GM19372 (cell line): ENCODE data around the gene FAM186B.
"Not testable (repeated sequence)": the region's sequence is repeated elsewhere in the genome, so short reads cannot be mapped to it uniquely, and the experiment has no call there.

Experiments used
- ATAC-seq: cut with Tn5 transposase; IDR thresholded peaks from one replicate; pipeline ENCODE4 v1.9.1; 2021; ENCODE audit warnings: mild to moderate bottlenecking, low read depth, moderate library complexity; ENCODE audit not compliant: unreplicated experiment

Gene FAM186B

DNA sequence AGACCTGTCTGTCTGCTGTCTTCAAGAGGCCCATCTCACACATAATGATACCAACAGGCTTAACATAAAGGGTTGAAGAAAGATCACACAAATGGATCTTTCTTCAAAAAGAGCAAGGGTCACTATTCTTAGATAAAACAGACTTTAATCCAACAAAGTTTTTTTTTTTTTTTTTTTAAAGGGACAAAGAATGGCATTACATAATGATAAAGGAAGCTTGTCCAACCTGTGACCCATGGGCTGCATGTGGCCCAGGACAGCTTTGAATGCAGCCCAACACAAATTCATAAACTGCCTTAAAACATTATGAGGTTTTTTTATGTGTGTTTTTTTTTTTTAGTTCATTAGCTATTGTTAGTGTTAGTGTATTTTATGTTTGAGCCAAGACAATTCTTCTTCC, 6.8 kb upstream of the FAM186B start:
- no peak for ATAC-seq

DNA sequence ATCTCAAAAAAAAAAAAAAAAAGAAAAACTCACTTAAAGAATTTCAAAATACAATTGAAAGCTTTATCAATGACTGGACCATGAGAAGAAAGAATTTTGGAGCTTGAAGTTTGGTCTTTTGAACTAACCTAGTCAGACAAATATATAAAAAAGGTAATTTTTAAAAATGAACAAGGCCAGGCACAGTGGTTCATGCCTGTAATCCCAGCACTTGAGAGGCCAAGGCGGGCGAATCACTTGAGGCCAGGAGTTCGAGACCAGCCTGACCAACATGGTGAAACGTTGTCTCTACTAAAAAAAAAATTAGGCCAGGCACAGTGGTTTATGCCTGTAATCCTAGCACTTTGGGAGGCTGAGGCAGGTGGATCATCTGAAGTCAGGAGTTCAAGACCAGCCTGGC, 5.3 kb upstream of the FAM186B start:
- ATAC-seq = not testable (repeated sequence)

DNA sequence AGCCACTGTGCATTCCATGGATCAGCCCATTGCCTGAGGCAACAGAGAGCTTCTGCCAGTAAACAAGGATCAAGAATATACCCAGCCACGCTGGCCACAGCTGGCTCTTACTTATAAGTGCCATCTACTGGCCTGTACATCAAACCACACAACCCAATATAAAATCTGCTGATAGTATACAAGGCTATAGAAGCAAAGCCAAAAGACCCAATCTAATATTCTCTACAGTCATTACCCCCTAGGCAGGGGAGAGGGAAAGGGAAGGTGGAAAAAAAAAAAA, 4.4 kb upstream of the FAM186B start:
- no peak for ATAC-seq

DNA sequence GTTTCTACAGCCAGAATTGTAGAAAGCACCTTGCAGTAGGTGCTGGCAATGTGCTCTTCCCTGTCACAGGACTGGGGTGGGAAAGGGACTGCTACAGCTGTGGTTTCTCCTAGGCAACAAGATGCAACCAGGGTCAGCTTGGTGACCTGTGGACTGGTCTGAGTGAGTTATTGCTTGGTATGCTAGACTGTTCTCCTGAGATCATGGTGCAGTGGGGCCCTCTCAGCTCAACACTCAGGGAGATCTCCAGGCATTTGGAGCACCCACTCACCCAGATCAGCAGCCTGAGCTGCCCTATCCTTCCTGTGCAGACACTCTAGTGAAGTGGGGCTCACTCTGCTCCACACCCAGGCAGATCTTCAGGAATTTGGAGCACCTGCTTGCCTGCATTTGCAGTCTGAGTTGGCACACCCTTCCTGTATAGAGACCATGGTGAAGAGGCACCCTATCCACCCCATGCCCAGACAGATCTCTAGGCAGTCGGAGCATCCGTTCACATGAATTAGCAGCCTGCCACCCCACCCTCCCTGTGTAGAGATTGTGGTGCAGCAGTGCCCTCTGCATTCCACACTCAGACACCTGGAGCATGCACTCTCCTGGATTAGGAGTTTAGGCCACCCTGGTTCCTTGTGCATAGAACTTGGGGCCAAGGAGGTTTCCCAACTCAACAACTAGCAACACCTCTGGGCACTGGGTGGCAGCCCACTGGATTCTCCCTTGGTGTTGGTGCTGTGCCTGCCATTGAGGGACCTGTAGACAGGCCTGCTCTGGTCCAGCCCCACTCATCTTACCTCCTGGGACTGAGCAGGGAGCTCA, 3.8 kb upstream of the FAM186B start:
- no peak for ATAC-seq

DNA sequence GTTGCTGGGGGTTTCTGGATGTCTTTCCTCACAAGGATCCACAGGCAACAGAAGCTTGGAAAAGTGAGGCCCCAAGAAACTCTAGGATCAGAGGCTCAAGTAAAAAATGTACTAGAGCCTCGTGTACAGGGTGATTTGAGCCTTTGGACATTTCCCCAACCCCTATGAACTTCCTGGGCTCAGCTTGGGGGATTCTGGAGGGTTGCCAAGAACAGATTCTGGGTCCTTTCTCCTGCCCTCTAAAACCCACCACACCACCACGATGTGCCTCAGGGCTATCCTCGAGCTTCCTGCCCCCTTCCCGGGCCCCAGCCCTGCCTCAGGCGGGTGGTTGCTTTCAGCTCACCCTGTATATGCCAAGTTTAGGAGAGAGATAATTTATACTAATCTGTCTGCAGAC, 583 bp downstream of the FAM186B start:
- no peak for ATAC-seq

DNA sequence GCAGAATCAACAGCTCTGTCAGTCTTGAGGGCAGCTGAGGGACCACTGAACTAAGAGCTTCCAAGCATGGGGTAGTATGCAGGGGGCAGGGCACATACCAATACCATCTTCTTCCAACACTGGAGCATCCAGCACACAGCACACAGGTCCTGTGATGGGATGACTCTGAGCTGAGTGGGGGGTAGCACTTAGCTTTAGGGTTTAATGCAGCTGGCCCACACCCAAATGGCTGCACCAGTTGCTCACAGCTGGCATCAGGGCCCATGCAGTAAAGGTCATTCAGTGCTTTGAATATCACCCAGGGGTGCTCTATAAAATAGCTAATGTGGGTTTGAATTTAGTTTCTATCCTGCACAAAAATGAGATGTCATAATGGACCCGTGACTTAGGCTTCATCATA, 1.7 kb downstream of the FAM186B start:
- ATAC-seq = no peak

DNA sequence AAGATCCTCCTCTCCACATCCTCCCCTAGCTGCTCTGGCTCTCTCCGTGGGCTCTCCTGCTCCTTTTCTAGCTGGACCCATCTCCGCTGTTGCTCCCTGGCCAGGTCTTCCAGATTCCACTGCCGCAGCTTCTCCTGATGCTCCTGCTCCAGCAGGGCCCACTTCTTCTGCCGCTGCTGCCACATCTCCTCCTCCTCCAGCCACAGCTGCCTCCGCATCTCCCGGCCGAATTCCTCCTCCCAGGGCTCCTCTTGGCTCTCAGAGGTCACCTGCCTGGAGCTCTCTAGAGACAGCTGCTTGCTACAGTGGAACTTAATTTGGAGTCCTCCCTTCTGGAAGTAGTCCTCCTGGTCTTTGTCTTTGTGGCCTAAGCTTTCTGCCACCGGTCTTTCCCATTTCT, 5.5 kb downstream of the FAM186B start:
- ATAC-seq = no peak

DNA sequence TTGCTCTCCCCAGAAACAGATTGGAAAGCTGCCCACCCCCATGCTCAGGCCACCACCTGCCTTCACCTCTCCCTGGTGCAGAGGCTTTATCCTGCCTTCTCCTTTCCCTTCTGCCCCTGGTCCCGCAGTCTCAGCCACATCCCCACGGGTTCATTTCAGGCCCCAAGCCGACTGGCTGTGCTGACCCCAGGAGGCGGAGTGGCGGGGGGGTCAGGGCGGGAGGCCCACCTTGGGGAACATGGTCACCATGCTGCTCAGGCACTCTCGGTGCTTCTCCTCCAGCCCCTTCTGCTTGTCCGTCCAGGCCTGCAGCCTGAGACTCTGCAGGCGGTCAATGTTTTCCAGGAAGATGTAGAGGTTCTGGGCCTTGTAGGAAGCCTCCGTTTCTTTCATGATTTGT, 6.9 kb downstream of the FAM186B start:
- no peak for ATAC-seq

DNA sequence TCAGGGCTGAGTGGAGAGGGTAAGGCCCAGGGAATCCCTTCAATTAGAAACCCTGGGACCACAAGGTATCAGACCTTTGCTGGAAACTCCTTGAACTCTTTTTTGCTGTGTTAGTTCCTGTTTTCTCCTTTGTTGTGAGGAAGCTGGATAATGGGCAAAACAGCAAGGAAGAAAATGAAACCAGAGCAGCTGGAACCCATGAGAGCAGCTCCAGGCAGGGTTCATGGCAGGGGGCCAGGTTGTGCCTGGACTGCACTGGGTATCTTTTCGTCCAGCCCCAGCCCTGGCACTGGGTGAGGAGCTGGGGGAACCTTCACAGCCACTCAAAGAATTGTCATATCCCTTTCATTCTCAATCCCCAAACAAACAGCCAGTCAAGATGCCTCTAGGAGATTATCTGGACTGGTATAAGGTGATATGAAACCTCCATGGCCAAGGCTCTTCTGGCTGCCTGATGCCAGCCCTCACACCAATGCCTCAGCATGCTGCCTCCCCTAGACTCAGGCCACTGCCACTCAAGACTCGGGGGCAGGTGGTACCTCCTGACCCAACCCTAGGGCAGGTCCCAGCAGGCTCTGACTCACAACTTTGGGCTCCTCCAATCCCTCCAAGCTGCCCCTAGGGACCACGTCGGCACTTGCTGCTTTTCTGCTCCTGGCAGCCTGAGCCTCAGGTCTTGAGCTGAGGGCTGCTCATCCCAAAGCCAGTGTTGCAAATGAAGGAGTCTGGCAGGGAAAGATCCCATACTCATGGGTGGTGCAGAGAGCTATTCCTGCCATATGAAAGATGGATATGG, 16.5 kb downstream of the FAM186B start:
- ATAC-seq = no peak

DNA sequence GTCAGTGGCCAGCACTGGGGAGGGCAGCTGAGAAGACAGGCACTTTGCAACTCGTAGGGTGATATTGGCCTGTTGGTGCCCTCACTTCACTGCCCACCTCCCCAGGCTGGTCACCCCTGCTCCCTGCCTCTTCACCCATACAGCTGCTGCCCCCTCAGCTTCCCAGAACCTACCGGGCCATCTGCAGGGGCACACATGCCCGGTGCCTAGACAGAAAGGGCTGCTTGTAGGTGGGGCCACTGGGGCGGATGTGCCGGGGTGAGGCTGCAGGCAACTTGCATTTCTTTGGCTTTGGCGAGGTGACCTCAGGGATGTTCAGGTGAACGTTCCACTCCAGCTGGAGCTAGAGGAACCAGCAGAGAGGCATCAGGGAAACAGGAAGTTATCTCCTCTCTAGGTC, 17.2 kb downstream of the FAM186B start:
- no peak for ATAC-seq

DNA sequence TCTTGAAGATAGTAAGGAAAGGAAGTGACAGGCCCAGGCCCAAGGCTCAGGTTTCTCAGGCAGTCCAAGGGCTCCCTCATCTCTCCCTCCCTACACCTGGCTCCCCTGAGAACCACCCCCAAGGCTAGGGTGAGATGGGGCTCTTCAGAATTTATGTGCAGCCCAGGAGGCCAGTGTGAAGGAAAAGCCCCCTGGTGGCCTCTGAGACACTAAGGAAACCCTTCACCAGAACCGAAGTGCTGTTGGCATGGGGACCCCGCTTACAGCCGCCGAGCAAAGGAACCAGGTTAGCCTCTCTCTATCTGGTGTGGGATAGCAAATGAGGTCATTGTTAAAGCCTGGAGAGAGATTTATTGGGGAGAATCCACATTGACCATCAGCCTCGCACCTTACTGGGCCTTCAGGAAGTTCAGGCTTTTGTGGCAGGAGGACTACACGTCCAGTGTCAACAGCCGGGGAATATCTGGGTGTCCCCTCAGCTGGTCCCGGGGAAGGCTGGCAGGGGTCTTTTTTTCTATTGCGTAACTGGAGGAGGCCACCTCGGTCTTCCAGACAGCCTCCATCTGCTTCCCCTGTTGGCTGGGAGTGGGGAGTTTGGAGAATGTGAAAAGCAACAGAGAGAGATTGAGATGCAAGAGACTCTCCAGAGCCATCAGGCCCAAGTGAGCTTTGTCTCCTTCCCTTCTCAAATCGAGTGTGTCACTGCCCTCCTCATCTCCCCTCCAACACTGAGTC, 18.1 kb downstream of the FAM186B start:
- no peak for ATAC-seq

DNA sequence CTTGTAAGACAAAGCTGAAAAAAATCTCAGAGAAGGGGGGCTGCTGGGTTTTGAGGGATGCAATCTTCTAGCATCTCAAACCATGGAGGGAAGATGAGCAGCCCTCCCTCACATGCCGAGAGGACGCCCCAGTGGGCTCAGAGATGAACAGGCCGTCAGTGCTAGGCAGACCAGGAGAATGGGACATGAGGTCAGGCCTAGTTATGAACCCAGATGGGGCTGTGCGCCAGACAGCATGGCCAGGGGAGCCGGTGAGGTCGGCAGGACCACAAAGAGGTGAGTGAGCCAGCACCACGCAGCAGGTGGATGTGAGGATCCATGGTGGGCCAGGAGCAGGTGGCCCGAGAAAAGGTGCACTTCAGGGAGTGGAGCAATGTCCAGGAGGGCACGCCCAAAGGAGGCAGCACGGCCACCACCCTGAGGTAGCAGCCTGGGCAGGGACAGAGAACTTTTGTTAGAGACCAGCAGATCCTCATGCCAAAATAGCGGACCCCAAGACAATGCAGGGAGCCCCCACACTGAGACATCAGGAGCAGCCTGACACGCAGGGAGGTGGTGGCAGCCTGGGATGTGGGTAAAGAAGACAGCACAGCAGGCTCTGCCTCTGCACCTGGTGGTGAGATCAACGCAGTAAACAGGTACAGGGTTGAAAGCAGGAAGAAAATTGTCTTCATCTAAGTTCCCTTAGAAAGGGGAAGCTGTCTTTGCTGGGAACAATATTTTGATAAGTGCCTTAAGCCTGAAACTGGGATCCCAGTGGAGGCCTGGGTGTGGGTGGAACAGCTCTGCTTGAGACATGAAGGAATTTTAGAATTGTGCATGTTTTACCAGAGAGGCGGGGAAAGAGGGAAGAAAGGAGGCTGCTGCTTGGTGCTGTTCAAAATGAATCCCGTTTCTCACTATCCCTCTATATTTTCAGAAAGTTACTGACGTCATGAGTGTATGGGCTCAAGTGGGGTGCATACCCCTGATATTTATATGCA, 19.7 kb downstream of the FAM186B start:
- ATAC-seq = no peak

DNA sequence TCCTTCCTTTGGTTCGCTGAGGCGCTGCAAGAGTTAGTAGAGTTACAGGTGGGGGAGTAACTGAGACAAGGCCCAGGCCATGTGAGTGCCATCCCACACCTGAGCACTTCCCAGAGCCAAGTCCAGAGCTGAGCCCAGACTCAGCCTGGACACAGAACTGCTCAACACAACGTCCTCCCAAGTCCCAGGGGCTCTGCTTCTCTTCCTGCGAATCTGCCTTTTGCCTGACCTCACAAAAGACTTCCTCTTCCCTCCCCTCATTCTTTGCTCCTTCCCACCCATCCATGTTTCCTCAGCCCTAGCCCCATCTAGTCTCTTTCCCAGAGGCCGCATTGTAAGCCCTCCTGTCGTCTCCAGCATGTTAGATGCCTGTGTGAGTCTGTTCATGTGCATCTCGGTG, 20.8 kb downstream of the FAM186B start:
- no peak for ATAC-seq

DNA sequence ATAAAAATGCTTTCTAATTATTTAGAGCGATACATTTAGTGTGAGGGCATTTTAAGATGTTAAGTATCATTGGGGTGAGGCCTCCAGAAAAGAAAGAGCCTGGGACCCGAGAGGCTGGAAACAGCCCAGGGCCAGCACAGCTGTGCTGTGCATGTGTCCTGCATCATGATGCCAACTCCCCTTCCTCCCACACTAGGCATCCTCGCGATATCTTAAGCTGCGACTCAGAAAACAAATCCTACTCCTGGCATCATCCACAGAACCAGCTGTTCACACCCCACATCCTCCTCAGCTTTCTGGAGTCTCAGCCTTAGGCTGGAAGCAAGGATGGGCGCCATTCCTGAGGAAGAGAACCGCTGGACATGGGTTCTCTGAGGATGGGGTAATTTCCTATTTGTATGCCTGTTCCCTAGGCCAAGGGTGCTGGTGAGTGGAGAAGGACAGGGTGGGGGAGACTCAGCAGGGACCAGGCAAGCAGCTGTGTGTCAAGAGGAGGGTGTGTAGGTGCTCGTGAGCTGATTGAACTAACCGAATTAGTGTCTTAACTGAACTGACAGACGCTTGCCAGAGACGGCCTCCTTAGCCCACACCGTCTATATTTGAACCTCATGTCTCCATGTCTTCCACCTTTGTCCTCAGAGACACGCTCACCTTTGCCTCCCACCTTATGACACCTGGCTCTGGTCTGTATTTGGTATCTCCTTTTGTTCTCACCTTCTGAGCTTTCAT, 21.9 kb downstream of the FAM186B start:
- no peak for ATAC-seq

DNA sequence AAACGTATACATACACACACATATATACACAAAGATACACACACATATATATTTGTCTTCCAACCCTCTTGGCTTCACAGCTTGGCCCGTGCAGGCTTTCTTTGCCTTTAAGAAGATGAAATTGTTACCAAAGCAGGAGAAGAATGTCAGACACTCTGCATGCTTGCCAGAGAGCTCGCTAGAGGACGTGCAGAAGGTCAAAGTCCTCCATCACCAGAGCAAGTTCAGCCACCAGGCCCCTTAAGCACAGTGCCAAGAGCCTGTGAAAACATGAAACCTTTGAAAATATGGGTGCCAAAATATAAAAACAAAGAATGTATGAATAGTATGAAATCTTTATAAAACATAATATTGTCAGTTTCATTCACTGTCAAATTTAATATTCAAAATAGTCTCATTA, 22.6 kb downstream of the FAM186B start:
- no peak for ATAC-seq

DNA sequence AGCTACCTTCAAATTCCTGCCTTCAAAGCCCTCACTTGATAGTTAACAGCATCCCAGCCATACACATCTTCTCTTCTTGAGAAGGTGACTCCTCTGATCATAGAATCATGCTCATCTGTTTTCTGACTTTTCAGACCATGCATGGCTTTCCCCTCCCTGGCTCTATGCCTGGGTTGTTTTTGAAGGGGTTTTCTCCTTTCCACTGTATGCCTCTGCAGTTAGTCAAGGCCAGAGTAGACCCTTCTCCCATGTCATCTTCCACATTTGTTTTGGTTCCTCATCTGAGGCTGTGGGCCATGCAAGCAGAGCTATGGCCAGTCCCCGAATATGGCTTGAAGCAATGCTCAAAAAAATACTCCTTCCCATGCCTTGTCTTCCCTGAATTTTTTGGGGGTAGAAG, 23.2 kb downstream of the FAM186B start:
- no peak for ATAC-seq

DNA sequence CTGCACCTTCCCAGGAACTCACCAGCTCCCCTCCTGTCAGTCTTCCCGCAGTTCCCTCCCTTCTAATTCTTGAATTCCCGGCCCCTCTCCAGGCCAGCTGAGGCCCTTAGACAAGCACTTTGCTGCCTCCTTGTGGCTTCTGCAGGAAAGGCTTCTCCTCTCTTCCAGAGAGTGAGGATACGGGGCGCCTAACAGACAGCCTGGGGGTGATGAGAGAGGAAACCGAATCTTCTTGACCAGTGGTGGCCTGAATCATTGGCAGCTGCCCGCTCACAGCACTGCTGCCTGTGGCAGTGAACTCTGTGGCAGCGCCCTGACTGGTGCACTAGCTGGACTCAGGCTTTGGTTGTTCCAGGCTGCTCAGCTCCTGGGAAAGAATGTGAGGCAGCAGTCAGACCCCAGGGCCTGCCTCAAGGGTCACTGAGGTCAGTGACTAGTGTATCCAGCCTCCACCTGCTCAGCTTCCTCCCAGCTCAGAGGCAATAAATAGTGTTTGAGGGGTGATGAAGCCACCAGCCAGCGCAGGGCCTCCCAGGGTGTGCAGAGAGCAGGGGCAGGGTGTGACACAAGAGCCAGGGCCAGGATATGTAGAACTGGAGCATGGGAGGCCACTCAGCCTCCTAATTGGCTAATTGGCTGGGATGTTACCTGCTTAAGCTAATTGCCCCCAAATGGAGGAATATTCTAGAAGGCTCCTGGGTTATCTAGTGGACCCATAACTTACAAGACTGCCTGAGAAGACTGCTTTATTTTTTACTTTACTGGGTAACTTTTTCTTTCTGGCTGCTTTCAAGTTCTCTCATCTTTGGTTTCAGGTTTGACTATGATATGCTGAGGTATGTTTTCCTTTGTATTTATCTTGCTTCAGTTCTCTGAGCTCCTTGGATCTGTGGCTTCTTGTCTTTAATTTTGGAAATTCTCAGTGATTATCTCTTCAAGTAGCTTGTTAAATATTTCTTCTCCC, 24.6 kb downstream of the FAM186B start:
- no peak for ATAC-seq

DNA sequence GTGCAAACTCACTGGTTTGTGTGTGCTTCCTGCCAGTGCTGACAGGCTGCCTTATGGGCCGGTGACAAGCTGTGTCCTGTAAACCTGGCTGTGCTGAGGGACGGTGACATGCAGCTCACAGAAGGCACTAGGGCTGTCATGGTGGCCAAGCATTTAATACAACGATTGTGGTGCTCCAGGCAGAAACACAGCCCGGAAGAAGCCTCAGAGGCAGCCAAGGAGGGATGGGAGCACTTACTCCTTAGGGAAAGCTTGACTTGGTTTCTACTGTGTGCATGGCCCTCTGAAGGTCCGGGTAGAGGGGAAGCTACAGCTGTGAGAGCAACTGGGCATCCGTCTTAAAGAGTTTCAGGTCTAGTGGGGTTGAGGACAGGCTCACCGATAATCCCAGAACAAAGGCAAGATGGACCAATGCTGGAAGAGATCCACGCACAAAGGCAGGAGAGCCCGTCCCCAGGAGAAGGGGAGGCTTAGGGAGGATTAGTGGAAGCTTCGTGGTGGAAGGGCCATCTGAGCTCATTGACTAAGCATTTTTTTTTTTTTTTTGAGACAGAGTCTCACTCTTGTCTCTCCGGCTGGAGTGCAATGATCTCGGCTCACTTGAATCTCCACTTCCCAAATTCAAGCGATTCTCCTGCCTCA, 26.8 kb downstream of the FAM186B start:
- ATAC-seq = no peak
